Parathyroid adenoma (tissue), 2 donors: ENCODE measurements around the gene ACTR8.

Experiments used
- H2AFZ ChIP-seq: fragments of 300-600 bp; sonication (generic); one replicate; pipeline ENCODE4 v1.7.0; 2017; ENCODE audit warnings: antibody characterized with exemption, mild to moderate bottlenecking
- H3K27ac ChIP-seq: fragments of 300-600 bp; sonication (generic); one replicate; pipeline ENCODE4 v1.7.0; 2017
- H3K27me3 ChIP-seq: fragments of 300-600 bp; sonication (generic); one replicate; pipeline ENCODE4 v1.7.0; 2017; ENCODE audit warnings: low read length; ENCODE audit not compliant: control insufficient read depth, insufficient read depth
- H3K36me3 ChIP-seq: fragments of 300-600 bp; sonication (generic); one replicate; pipeline ENCODE4 v1.7.0; 2017; ENCODE audit warnings: low read length; ENCODE audit not compliant: control insufficient read depth, insufficient read depth
- H3K4me1 ChIP-seq: fragments of 300-600 bp; sonication (generic); one replicate; pipeline ENCODE4 v1.7.0; 2017; ENCODE audit warnings: control low read depth
- H3K4me2 ChIP-seq: fragments of 300-600 bp; sonication (generic); one replicate; pipeline ENCODE4 v1.7.0; 2017; ENCODE audit warnings: low read length
- H3K4me3 ChIP-seq: fragments of 300-600 bp; sonication (generic); one replicate; pipeline ENCODE4 v1.7.0; 2017; ENCODE audit warnings: low read depth, low read length
- H3K79me2 ChIP-seq: fragments of 300-600 bp; sonication (generic); one replicate; pipeline ENCODE4 v1.7.0; 2017; ENCODE audit warnings: control low read depth
- H3K9ac ChIP-seq: fragments of 300-600 bp; sonication (generic); one replicate; pipeline ENCODE4 v1.7.0; 2017; ENCODE audit warnings: mild to moderate bottlenecking
- H3K9me3 ChIP-seq: fragments of 300-600 bp; sonication (generic); one replicate; pipeline ENCODE4 v1.7.0; 2017; ENCODE audit warnings: low read length; ENCODE audit not compliant: control insufficient read depth
- CTCF ChIP-seq: fragments of 300-600 bp; sonication (generic); IDR thresholded peaks from one replicate; pipeline ENCODE4 v1.7.0; 2017; ENCODE audit warnings: antibody characterized with exemption, mild to moderate bottlenecking
- donor health status: primary hyperparathyroidism.

Gene ACTR8

GRCh38 chr3:53841296-53841695 is 40.7 kb downstream of the ACTR8 start:
- no peak overlapping the region for H3K9ac ChIP-seq
- no peak overlapping the region for H3K4me2 ChIP-seq
- no peaks in the 10 kb centered on the region for H3K9me3 ChIP-seq
- peaks cover 16% of the 10 kb centered on the region for H3K4me1 ChIP-seq
- no peaks in the 10 kb centered on the region for H3K36me3 ChIP-seq
- no peak overlapping the region for H3K27ac ChIP-seq
- no peaks in the 10 kb centered on the region for H3K27me3 ChIP-seq
- H3K79me2 ChIP-seq: no peaks in the 10 kb centered on the region
- H2AFZ ChIP-seq: no peak overlapping the region
- H3K4me3 ChIP-seq: no peak overlapping the region
- no peak for TF ChIP-seq CTCF

DNA sequence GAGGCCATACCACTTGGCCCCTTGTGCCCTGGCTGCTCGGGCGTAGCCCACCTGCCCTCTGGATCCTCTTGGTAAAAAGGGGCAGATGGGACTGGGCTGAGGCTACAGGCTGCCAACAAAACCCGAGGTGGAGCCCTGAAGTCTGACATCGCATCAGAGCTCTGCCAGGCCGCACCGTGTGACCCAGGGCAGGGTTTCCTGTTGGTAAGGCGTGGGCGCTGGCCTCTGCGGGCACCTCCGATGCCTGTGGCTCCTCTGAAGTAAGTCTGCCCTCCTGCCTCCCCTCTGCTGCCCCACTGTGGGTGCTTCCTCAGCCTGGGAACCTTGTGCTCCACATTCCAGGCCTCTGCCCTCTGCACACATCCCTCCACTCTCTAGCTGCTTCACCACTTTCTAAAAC is 44.6 kb downstream of the ACTR8 start:
- no peaks in the 10 kb centered on the region for H3K27me3 ChIP-seq
- H3K9ac ChIP-seq: no peak overlapping the region
- H3K27ac ChIP-seq: no peak overlapping the region
- H2AFZ ChIP-seq: no peak overlapping the region
- H3K9me3 ChIP-seq: no peaks in the 10 kb centered on the region
- H3K4me2 ChIP-seq: no peak overlapping the region
- TF ChIP-seq CTCF: no peak
- H3K79me2 ChIP-seq: peaks cover 6% of the 10 kb centered on the region
- H3K36me3 ChIP-seq: no peaks in the 10 kb centered on the region
- no peaks in the 10 kb centered on the region for H3K4me1 ChIP-seq
- H3K4me3 ChIP-seq: no peak overlapping the region

GRCh38 chr3:53836084-53836872 is 45.7 kb downstream of the ACTR8 start:
- H3K27me3 ChIP-seq: no peaks in the 10 kb centered on the region
- H3K4me1 ChIP-seq: no peaks in the 10 kb centered on the region
- no peak overlapping the region for H3K9ac ChIP-seq
- H2AFZ ChIP-seq: no peak overlapping the region
- no peak overlapping the region for H3K4me3 ChIP-seq
- H3K27ac ChIP-seq: no peak overlapping the region
- H3K4me2 ChIP-seq: no peak overlapping the region
- peaks cover 6% of the 10 kb centered on the region for H3K79me2 ChIP-seq
- H3K9me3 ChIP-seq: no peaks in the 10 kb centered on the region
- no peak for TF ChIP-seq CTCF
- no peaks in the 10 kb centered on the region for H3K36me3 ChIP-seq

DNA sequence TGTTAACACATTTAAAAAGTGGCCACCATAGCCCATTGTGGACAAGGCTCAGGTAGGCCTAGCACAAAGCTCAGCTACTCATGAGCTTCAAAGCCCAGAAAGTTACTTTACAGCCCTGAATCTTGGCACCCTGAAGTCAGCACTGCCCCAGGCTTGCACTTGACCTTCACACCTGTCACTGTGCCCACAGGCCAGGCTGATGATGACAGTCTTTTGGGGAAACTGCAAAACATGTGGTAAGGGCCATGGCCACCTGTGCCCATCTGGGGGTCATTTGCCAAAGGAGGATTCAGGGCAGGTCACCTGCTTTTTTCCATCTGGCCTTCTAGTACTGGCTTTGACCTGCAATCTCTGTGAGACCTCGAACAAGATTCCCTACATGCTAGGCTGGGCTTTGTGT is 46.7 kb downstream of the ACTR8 start:
- Histone ChIP-seq H3K4me1 (no peaks in the 10 kb centered on the region), H3K9me3 (no peaks in the 10 kb centered on the region), H2AFZ (no peak overlapping the region), H3K27me3 (no peaks in the 10 kb centered on the region), H3K27ac (no peak overlapping the region), H3K79me2 (peaks cover 6% of the 10 kb centered on the region), H3K9ac (no peak overlapping the region), H3K4me2 (no peak overlapping the region), H3K4me3 (no peak overlapping the region), H3K36me3 (no peaks in the 10 kb centered on the region)
- no peak for TF ChIP-seq CTCF
